GM23338 (cell line): ENCODE measurements around the gene PSMC3.

Experiments used
- TF ChIP-seq, protein P1 (sequence below): IDR thresholded peaks from one replicate; pipeline ENCODE4 v1.6.1; 2018; ENCODE audit warnings: antibody characterized with exemption; ENCODE audit not compliant: unreplicated experiment
- TF ChIP-seq, protein P2 (sequence below), 2 experiments: fragments of 200-600 bp in 1 of 2; sonication (generic) in 1 of 2; conservative IDR thresholded peaks; 2 replicates each; pipeline versions ENCODE4 v1.5.1 to v1.6.1; 2016 to 2017; ENCODE audit warnings: antibody characterized with exemption in 2 of 2, low read depth in 2 of 2, mild to moderate bottlenecking in 2 of 2, moderate library complexity in 1 of 2

DNA sequence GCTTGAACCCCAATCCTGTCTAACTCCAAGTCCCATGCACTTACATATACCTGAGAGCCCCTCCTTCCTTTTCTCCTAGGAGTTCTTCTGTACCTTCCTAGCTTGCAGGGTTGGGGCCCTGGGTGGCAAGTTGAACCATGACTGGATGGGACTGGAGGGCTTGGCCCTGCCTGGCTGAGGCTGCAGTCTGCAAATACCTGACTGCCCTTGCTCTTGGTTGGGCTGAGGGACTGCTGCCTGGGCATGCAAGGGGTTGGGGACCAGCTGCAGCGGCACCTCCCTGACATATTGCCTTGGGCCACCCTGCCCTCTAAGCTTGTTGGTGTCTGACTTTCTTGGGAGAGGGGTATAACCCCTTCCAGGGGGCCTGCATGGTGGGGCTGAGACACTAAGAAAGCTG lies 27.7 kb downstream of the PSMC3 start:
- TF ChIP-seq, protein P1, sequence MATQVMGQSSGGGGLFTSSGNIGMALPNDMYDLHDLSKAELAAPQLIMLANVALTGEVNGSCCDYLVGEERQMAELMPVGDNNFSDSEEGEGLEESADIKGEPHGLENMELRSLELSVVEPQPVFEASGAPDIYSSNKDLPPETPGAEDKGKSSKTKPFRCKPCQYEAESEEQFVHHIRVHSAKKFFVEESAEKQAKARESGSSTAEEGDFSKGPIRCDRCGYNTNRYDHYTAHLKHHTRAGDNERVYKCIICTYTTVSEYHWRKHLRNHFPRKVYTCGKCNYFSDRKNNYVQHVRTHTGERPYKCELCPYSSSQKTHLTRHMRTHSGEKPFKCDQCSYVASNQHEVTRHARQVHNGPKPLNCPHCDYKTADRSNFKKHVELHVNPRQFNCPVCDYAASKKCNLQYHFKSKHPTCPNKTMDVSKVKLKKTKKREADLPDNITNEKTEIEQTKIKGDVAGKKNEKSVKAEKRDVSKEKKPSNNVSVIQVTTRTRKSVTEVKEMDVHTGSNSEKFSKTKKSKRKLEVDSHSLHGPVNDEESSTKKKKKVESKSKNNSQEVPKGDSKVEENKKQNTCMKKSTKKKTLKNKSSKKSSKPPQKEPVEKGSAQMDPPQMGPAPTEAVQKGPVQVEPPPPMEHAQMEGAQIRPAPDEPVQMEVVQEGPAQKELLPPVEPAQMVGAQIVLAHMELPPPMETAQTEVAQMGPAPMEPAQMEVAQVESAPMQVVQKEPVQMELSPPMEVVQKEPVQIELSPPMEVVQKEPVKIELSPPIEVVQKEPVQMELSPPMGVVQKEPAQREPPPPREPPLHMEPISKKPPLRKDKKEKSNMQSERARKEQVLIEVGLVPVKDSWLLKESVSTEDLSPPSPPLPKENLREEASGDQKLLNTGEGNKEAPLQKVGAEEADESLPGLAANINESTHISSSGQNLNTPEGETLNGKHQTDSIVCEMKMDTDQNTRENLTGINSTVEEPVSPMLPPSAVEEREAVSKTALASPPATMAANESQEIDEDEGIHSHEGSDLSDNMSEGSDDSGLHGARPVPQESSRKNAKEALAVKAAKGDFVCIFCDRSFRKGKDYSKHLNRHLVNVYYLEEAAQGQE, result no peak
- TF ChIP-seq, protein P2, sequence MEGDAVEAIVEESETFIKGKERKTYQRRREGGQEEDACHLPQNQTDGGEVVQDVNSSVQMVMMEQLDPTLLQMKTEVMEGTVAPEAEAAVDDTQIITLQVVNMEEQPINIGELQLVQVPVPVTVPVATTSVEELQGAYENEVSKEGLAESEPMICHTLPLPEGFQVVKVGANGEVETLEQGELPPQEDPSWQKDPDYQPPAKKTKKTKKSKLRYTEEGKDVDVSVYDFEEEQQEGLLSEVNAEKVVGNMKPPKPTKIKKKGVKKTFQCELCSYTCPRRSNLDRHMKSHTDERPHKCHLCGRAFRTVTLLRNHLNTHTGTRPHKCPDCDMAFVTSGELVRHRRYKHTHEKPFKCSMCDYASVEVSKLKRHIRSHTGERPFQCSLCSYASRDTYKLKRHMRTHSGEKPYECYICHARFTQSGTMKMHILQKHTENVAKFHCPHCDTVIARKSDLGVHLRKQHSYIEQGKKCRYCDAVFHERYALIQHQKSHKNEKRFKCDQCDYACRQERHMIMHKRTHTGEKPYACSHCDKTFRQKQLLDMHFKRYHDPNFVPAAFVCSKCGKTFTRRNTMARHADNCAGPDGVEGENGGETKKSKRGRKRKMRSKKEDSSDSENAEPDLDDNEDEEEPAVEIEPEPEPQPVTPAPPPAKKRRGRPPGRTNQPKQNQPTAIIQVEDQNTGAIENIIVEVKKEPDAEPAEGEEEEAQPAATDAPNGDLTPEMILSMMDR (conservative IDR thresholded peaks at IDR 0.05; ENCODE audit: low read depth in 2 of 2), result no peak
